ENCODE data around the gene PAX5. TPM values are rescaled to one million over a fixed set of nuclear protein-coding genes. Genes with fewer than 3 reads are reported as not detected.

Gene PAX5
- total RNA-seq, 1 experiment from 2014 or later = not detected

DNA sequence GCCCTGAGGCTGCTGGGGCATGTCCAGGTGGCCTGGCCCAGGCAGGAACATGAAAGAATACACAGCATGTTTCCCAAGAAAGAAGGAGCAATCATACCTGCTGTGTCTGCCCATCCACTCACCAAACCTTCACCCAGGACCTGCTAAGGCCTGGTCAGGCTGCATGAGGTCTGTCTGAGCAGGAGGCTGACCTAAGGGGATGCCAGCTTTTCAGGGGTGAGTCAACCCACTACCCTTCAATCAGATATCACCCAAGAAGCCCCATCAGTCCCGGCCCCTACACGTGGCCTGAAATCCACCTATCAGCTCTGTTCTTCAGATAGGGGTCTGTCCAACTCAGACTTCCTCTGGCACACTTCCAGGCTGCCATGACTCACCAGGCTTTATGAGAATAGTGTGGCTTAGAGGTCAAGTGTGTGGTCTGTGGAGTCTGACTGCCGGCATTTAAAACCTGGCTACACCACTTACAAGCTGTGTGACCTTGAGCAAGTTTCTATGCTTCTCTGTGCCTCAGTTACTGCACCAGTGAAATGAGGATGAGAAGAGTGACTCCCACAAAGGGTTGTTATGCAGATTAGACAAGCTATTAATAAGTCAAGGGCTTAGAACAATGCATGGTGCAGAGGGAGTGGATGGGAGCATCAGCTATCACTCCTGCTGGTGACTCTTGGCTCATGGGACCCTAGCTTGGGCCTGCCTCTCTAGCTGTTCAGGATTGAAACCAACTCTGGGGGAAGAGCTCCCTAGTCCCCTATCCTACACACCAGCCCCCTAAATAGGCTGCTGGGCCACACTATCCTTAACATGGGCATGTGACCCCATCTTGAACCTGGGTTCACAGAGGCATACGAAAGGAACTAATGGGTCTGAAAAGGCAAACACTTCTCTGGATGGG is 130.3 kb downstream of the PAX5 start:
- TF ChIP-seq, protein P1, sequence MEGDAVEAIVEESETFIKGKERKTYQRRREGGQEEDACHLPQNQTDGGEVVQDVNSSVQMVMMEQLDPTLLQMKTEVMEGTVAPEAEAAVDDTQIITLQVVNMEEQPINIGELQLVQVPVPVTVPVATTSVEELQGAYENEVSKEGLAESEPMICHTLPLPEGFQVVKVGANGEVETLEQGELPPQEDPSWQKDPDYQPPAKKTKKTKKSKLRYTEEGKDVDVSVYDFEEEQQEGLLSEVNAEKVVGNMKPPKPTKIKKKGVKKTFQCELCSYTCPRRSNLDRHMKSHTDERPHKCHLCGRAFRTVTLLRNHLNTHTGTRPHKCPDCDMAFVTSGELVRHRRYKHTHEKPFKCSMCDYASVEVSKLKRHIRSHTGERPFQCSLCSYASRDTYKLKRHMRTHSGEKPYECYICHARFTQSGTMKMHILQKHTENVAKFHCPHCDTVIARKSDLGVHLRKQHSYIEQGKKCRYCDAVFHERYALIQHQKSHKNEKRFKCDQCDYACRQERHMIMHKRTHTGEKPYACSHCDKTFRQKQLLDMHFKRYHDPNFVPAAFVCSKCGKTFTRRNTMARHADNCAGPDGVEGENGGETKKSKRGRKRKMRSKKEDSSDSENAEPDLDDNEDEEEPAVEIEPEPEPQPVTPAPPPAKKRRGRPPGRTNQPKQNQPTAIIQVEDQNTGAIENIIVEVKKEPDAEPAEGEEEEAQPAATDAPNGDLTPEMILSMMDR (conservative IDR thresholded peaks at IDR 0.05) = no peak
- no peak for TF ChIP-seq EZH2 (IDR thresholded peaks at IDR 0.05; ENCODE audit: low read depth)
- Histone ChIP-seq H4K20me1 (ENCODE audit: insufficient read depth) (no peaks in the 10 kb centered on the region), H3K36me3 (ENCODE audit: low read depth) (no peaks in the 10 kb centered on the region), H3K27me3 (ENCODE audit: insufficient read depth, low read depth) (peaks cover 61% of the 10 kb centered on the region), H3F3A (ENCODE audit: insufficient read depth, low read depth) (no peaks in the 10 kb centered on the region), H3K4me2 (no peak overlapping the region), H3K27ac (no peak overlapping the region), H3K79me2 (ENCODE audit: low read depth) (no peaks in the 10 kb centered on the region), H3K4me3 (no peak overlapping the region), H2AFZ (no peak overlapping the region), H3K9me2 (ENCODE audit: insufficient read depth) (no peaks in the 10 kb centered on the region), H3K4me1 (replicated peaks; ENCODE audit: insufficient read depth) (no peaks in the 10 kb centered on the region), H3K9me3 (ENCODE audit: insufficient read depth, low read depth) (no peaks in the 10 kb centered on the region)
- no TSS peak for BruUV-seq (replicated peaks)
- intact Hi-C loops (cut with micrococcal nuclease; ENCODE audit: unreplicated experiment) = loop anchor here (1.0 kb wide), 1 partner anchor 21 kb away; no protein-coding TSS in a partner anchor
- ChIA-PET CTCF (no interaction called here), POLR2A (ENCODE audit: unreplicated experiment) (interaction anchor here (0.6 kb wide), 2 partner anchors 424 to 1213 kb away, joined by 3 to 5 read pairs; no protein-coding TSS in a partner anchor)
- peak; percentile 65 to 76 for DNase-seq

DNA sequence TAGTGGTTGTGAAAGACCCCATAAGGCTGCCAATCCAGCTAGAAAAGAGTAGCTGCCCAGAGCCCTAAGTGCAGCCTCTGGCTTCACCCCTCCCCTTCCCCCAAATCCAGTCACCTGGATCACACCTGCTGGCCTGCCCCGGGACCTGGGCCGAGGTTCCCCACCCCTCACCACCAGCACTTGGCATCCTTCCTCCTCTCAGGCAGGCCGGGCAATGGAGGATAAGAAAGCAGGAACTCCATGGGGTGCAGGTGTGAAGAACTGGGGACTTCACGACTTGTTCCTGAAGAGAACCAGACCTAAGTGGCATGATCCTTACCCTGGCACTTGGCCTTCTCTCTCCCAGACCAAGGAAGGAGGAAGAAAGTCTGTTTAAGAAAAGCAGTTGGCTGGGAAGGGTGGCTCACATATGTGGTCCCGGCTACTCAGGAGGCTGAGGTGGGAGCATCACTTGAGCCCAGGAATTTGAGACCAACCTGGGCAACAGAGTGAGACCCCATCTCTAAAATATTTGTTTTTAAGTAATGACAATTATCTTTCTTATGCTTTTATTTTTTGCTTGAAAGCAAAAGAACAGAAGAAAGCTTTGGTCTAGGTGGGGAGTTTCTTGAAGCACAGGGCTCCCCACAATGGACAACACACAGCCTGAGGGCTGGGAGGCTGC is 131.1 kb downstream of the PAX5 start:
- intact Hi-C loops (cut with micrococcal nuclease; ENCODE audit: unreplicated experiment) = loop anchor here (1.0 kb wide), 1 partner anchor 21 kb away; no protein-coding TSS in a partner anchor
- Histone ChIP-seq H4K20me1 (ENCODE audit: insufficient read depth) (no peaks in the 10 kb centered on the region), H3K4me1 (replicated peaks; ENCODE audit: insufficient read depth) (no peaks in the 10 kb centered on the region), H3K4me2 (no peak overlapping the region), H3K27ac (no peak overlapping the region), H3F3A (ENCODE audit: insufficient read depth, low read depth) (no peaks in the 10 kb centered on the region), H3K36me3 (ENCODE audit: low read depth) (no peaks in the 10 kb centered on the region), H3K4me3 (no peak overlapping the region), H2AFZ (no peak overlapping the region), H3K9me2 (ENCODE audit: insufficient read depth) (no peaks in the 10 kb centered on the region), H3K79me2 (ENCODE audit: low read depth) (no peaks in the 10 kb centered on the region), H3K9me3 (ENCODE audit: insufficient read depth, low read depth) (no peaks in the 10 kb centered on the region), H3K27me3 (ENCODE audit: insufficient read depth, low read depth) (peaks cover 54% of the 10 kb centered on the region)
- ChIA-PET CTCF (no interaction called here), POLR2A (ENCODE audit: unreplicated experiment) (interaction anchor here (0.6 kb wide), 1 partner anchor 1212 kb away, joined by 3 read pairs; no protein-coding TSS in a partner anchor)
- no TSS peak for BruUV-seq (replicated peaks)
- TF ChIP-seq, protein P1 (conservative IDR thresholded peaks at IDR 0.05) = no peak
- TF ChIP-seq EZH2 (IDR thresholded peaks at IDR 0.05; ENCODE audit: low read depth) = no peak
- peak in 1 of 2 experiments; percentile 13 for DNase-seq

- BruUV-seq (replicated peaks) = no TSS peak
- TF ChIP-seq, protein P1 (conservative IDR thresholded peaks at IDR 0.05) = no peak
- TF ChIP-seq EZH2 (IDR thresholded peaks at IDR 0.05; ENCODE audit: low read depth) = no peak
- Histone ChIP-seq H3K9me2 (ENCODE audit: insufficient read depth) (no peaks in the 10 kb centered on the region), H3K4me2 (no peak overlapping the region), H3K27me3 (ENCODE audit: insufficient read depth, low read depth) (peaks cover 52% of the 10 kb centered on the region), H3K4me3 (no peak overlapping the region), H2AFZ (no peak overlapping the region), H3K27ac (no peak overlapping the region), H3K9me3 (ENCODE audit: insufficient read depth, low read depth) (no peaks in the 10 kb centered on the region), H3F3A (ENCODE audit: insufficient read depth, low read depth) (no peaks in the 10 kb centered on the region), H4K20me1 (ENCODE audit: insufficient read depth) (no peaks in the 10 kb centered on the region), H3K79me2 (ENCODE audit: low read depth) (no peaks in the 10 kb centered on the region), H3K36me3 (ENCODE audit: low read depth) (no peaks in the 10 kb centered on the region), H3K4me1 (replicated peaks; ENCODE audit: insufficient read depth) (no peaks in the 10 kb centered on the region)
- ChIA-PET POLR2A (ENCODE audit: unreplicated experiment) (no interaction called here), CTCF (no interaction called here)
- DNase-seq = no peak
- intact Hi-C loops (cut with micrococcal nuclease; ENCODE audit: unreplicated experiment) = no loop called here
These were observed 131.9 kb downstream of the PAX5 start for GRCh38 chr9:36902080-36902716.
